SK-N-MC (cell line): ENCODE results near the gene KCNE3.

Experiments
- EZH2 ChIP-seq: fragments of 200-600 bp; sonication (generic); IDR thresholded peaks from one replicate; pipeline ENCODE4 v1.6.1; 2017; ENCODE audit warnings: antibody characterized with exemption
- FOXP2 ChIP-seq: optimal IDR thresholded peaks from 2 replicates; pipeline ENCODE3; 2011; ENCODE audit warnings: mild to moderate bottlenecking, moderate library complexity; ENCODE audit not compliant: insufficient read depth; ENCODE audit errors: extremely low read length, control extremely low read depth
- POLR2AphosphoS5 ChIP-seq: IDR thresholded peaks from 2 replicates; pipeline ENCODE4 v1.6.1; 2012; ENCODE audit warnings: mild to moderate bottlenecking, low read depth, low read length, borderline replicate concordance

DNA sequence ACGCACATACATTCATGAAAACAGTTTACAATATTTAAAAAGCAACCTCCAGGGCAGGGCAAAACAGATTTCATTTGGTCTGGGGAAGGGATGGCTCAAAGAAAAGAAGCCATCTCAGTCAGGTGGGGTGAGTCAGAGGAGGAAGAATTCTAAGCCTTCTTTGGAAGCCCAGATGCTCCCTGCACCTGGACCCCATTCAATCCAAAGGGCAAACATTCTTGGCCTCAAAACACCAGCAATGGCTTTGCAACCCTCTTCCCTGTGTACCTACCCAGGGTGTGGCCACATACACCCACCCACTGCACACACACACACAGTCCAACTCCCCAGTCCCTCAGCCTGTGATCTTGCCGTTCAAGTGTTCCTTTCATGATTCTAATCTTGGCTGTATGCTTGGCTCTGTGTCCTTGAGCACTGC lies 2.0 kb downstream of the KCNE3 start:
- TF ChIP-seq POLR2AphosphoS5 (no peak), EZH2 (no peak), FOXP2 (no peak)
